PC-9 (cell line): ENCODE data around the gene SFSWAP. TPM values are rescaled to one million over a fixed set of nuclear protein-coding genes. Genes with fewer than 3 reads are reported as not detected.

Experiments used
- BruUV-seq: library from RNA; stranded (reverse); fragments of 400-500 nt; replicated peaks from 2 replicates; lab custom pipeline; 2021; lab: Mats Ljungman, UMichigan
- CTCF ChIA-PET: fragments of 300-600 bp; sonication (Branson Sonifier 250); formaldehyde crosslinking; loops from one replicate; lab custom pipeline; 2022; ENCODE audit warnings: antibody characterized with exemption; lab: Charles Lee
- POLR2A ChIA-PET: fragments of 300-600 bp; sonication (Branson Sonifier 250); formaldehyde crosslinking; loops from one replicate; lab custom pipeline; 2022; ENCODE audit warnings: antibody characterized with exemption; ENCODE audit not compliant: unreplicated experiment; lab: Charles Lee
- DNase-seq, 2 experiments: peaks; one replicate each; pipeline versions ENCODE4 v3.0.0 to v3.0.0-alpha.2; 2015 to 2022; ENCODE audit warnings: mixed read lengths in 1 of 2
- H2AFZ ChIP-seq: fragments of 200-600 bp; sonication (generic); 2 replicates; pipeline ENCODE4 v1.8.1; 2017; ENCODE audit warnings: antibody characterized with exemption
- H3F3A ChIP-seq: fragments of 200-600 bp; sonication (generic); 2 replicates; pipeline ENCODE4 v1.8.1; 2017; ENCODE audit warnings: antibody characterized with exemption, mild to moderate bottlenecking, low read depth; ENCODE audit not compliant: insufficient read depth
- H3K27ac ChIP-seq: fragments of 200-600 bp; sonication (generic); 2 replicates; pipeline ENCODE4 v1.6.1; 2016; ENCODE audit warnings: mixed run types
- H3K27me3 ChIP-seq: fragments of 200-600 bp; sonication (generic); 2 replicates; pipeline ENCODE4 v1.6.1; 2016; ENCODE audit warnings: low read depth, mixed run types; ENCODE audit not compliant: insufficient read depth
- H3K36me3 ChIP-seq: fragments of 200-600 bp; sonication (generic); 2 replicates; pipeline ENCODE4 v1.6.1; 2016; ENCODE audit warnings: low read depth, mixed run types
- H3K4me1 ChIP-seq: fragments of 200-600 bp; sonication (generic); replicated peaks from 2 replicates; pipeline ENCODE4 v1.6.1; 2016; ENCODE audit warnings: mixed run types; ENCODE audit not compliant: insufficient read depth
- H3K4me2 ChIP-seq: fragments of 200-600 bp; sonication (generic); 2 replicates; pipeline ENCODE4 v1.6.1; 2017; ENCODE audit warnings: mixed run types
- H3K4me3 ChIP-seq: fragments of 200-600 bp; sonication (generic); 2 replicates; pipeline ENCODE4 v1.6.1; 2016; ENCODE audit warnings: mixed run types
- H3K79me2 ChIP-seq: fragments of 200-600 bp; sonication (generic); 2 replicates; pipeline ENCODE4 v1.6.1; 2017; ENCODE audit warnings: low read depth, mixed run types
- H3K9me2 ChIP-seq: fragments of 200-600 bp; sonication (generic); 2 replicates; pipeline ENCODE4 v1.8.1; 2017; ENCODE audit warnings: mild to moderate bottlenecking; ENCODE audit not compliant: insufficient read depth
- H3K9me3 ChIP-seq: fragments of 200-600 bp; sonication (generic); 2 replicates; pipeline ENCODE4 v1.8.1; 2016; ENCODE audit warnings: low read depth; ENCODE audit not compliant: insufficient read depth
- H4K20me1 ChIP-seq: fragments of 200-600 bp; sonication (generic); 2 replicates; pipeline ENCODE4 v1.8.1; 2017; ENCODE audit not compliant: insufficient read depth
- EZH2 ChIP-seq: fragments of 200-600 bp; sonication (generic); IDR thresholded peaks from 2 replicates; pipeline ENCODE4 v1.8.0; 2017; ENCODE audit warnings: antibody characterized with exemption, low read depth
- intact Hi-C: fragments of 100-400 bp; cut with micrococcal nuclease; formaldehyde crosslinking; loops from one replicate; pipeline ENCODE4 v1.10.0; 2022; ENCODE audit not compliant: unreplicated experiment
- total RNA-seq: library from RNA; stranded (reverse); gene quantifications from 2 replicates; pipeline ENCODE4 v1.2.3, GENCODE V29; 2021
- TF ChIP-seq, protein P1 (sequence below): fragments of 200-600 bp; sonication (generic); conservative IDR thresholded peaks from 2 replicates; pipeline ENCODE4 v1.6.1; 2017; ENCODE audit warnings: mixed run types, antibody characterized with exemption, mild to moderate bottlenecking, moderate library complexity

Gene SFSWAP
- total RNA-seq, 1 experiment from 2014 or later = 40.7 TPM

GRCh38 chr12:131799828-131800593 is 89.1 kb downstream of the SFSWAP start:
- H3K4me1 ChIP-seq = peaks cover 9% of the 10 kb centered on the region
- BruUV-seq = no TSS peak
- no peak overlapping the region for H2AFZ ChIP-seq
- intact Hi-C loops = no loop called here
- CTCF ChIA-PET = no interaction called here
- H3F3A ChIP-seq = peaks cover 18% of the 10 kb centered on the region; the same call in 1 of the 2 replicates
- TF ChIP-seq, protein P1, sequence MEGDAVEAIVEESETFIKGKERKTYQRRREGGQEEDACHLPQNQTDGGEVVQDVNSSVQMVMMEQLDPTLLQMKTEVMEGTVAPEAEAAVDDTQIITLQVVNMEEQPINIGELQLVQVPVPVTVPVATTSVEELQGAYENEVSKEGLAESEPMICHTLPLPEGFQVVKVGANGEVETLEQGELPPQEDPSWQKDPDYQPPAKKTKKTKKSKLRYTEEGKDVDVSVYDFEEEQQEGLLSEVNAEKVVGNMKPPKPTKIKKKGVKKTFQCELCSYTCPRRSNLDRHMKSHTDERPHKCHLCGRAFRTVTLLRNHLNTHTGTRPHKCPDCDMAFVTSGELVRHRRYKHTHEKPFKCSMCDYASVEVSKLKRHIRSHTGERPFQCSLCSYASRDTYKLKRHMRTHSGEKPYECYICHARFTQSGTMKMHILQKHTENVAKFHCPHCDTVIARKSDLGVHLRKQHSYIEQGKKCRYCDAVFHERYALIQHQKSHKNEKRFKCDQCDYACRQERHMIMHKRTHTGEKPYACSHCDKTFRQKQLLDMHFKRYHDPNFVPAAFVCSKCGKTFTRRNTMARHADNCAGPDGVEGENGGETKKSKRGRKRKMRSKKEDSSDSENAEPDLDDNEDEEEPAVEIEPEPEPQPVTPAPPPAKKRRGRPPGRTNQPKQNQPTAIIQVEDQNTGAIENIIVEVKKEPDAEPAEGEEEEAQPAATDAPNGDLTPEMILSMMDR = no peak
- TF ChIP-seq EZH2 = no peak
- no peak overlapping the region for H3K4me3 ChIP-seq
- H3K4me2 ChIP-seq = no peak overlapping the region
- no peaks in the 10 kb centered on the region for H3K9me2 ChIP-seq
- no peaks in the 10 kb centered on the region for H3K27me3 ChIP-seq
- no peak for DNase-seq
- no peaks in the 10 kb centered on the region for H3K79me2 ChIP-seq
- POLR2A ChIA-PET = interaction anchor here (0.7 kb wide), 1 partner anchor 351 kb away, joined by 4 read pairs; no protein-coding TSS in a partner anchor
- no peak overlapping the region for H3K27ac ChIP-seq
- H4K20me1 ChIP-seq = no peaks in the 10 kb centered on the region
- no peaks in the 10 kb centered on the region for H3K9me3 ChIP-seq
- H3K36me3 ChIP-seq = no peaks in the 10 kb centered on the region; the same call in 1 of the 2 replicates

- no peak overlapping the region for H2AFZ ChIP-seq
- no peaks in the 10 kb centered on the region for H4K20me1 ChIP-seq
- no TSS peak for BruUV-seq
- ChIA-PET CTCF (no interaction called here), POLR2A (no interaction called here)
- no peaks in the 10 kb centered on the region for H3K36me3 ChIP-seq
- H3K27ac ChIP-seq = no peak overlapping the region
- no peaks in the 10 kb centered on the region for H3K27me3 ChIP-seq
- H3F3A ChIP-seq = peaks cover 18% of the 10 kb centered on the region; the same call in 1 of the 2 replicates
- no peak overlapping the region for H3K4me3 ChIP-seq
- H3K9me2 ChIP-seq = no peaks in the 10 kb centered on the region
- H3K4me2 ChIP-seq = no peak overlapping the region
- H3K4me1 ChIP-seq = peaks cover 9% of the 10 kb centered on the region
- TF ChIP-seq EZH2 = no peak
- TF ChIP-seq, protein P1 = no peak
- H3K79me2 ChIP-seq = no peaks in the 10 kb centered on the region
- no peaks in the 10 kb centered on the region for H3K9me3 ChIP-seq
- peak in 1 of 2 experiments; percentile 55 for DNase-seq
- intact Hi-C loops = no loop called here
Observed at GRCh38 chr12:131800594-131801135, 89.8 kb downstream of the SFSWAP start.

GRCh38 chr12:131801254-131801866 is 90.5 kb downstream of the SFSWAP start:
- peaks cover 9% of the 10 kb centered on the region for H3K4me1 ChIP-seq
- BruUV-seq = no TSS peak
- no peak overlapping the region for H2AFZ ChIP-seq
- no peaks in the 10 kb centered on the region for H3K79me2 ChIP-seq
- no peak for DNase-seq
- H3K27ac ChIP-seq = no peak overlapping the region
- H3K4me2 ChIP-seq = no peak overlapping the region
- H3F3A ChIP-seq = peaks cover 18% of the 10 kb centered on the region; the same call in 1 of the 2 replicates
- H3K36me3 ChIP-seq = no peaks in the 10 kb centered on the region
- intact Hi-C loops = no loop called here
- no peak overlapping the region for H3K4me3 ChIP-seq
- ChIA-PET CTCF (no interaction called here), POLR2A (no interaction called here)
- no peaks in the 10 kb centered on the region for H3K9me3 ChIP-seq
- TF ChIP-seq, protein P1 = no peak
- no peak for TF ChIP-seq EZH2
- no peaks in the 10 kb centered on the region for H4K20me1 ChIP-seq
- H3K27me3 ChIP-seq = no peaks in the 10 kb centered on the region
- no peaks in the 10 kb centered on the region for H3K9me2 ChIP-seq
